ENCODE results near the gene WFDC10B. TPM values are rescaled to one million over a fixed set of nuclear protein-coding genes. Genes with fewer than 3 reads are reported as not detected.

The WFDC10B gene
- total RNA-seq (2022; extraction: Qiagen RNA extraction; ENCODE audit: low read depth): not detected in 5 replicates

DNA sequence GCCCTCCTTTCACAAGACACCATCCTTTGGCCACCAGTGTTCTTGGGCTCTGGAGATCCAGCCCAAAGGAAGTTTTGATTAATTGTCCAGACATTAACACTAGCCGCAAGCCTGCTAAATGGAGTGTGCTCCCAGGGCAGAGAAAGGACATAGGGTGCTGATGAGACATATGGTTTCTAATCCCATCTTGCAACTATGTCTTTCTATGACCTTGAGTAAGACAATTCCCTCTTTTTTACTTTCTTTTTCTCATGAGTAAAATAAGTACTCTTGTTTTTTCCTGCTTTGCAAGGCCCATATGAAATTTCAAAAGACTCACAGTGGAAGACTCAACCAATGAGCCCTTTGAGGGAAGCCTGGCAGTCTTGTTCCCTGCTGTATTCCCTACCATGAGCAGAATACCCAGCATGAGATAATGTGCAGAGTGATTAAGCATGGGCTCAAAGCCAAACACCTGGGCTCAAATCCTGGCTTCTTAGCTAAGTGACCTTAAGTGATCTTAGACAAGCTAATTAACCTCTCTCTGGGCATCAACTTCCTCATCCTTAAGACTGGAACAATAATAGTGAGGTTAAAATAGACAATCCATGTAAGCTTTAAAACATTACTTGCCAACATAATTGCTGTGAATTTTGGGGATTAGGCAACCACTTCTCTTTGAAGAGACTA is at the start of gene WFDC10B:
Gene WFDC10B (minus strand): TSS at position 51 of the 669 bp plus-strand sequence. CDS start 19,027 bp downstream, outside the sequence.

DNA sequence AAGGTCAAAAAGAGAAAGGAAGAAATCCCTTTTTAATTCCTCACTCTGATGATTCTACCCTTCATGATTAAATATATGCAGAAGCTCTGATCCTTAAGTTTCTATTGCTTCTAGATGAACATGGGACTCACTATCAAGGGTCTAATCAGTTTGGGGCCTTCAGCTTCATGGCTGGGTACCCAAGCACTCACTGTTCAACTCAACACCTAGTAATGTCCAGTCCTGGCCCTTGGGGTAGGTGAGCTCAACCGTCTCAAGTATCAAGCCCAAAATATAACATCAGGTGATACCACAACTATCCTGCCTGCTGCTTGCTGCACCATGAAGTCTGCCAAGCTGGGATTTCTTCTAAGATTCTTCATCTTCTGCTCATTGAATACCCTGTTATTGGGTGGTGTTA is 17.2 kb upstream of the WFDC10B start, which contains the start of gene SPINT4:
Gene SPINT4 (plus strand): TSS at position 301 of the 400 bp plus-strand sequence. CDS start 21 bp downstream, at position 322.

DNA sequence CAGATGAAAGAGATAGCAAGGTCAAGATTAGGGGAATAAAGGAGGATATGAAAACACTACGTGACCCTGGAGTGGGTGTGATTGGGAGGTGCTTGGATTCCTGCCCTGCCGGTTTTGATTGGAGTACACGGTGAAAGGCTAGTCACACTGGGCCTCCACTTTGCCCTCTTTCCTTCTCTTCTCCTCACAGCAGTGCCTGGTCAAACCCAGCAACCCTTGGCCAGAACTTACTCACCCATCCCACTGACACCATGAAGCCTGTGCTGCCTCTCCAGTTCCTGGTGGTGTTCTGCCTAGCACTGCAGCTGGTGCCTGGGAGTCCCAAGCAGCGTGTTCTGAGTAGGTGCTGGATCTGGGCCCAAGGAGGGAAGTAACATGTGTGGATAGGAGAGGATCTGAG is 2.9 kb downstream of the WFDC10B start, which contains the start of gene WFDC13:
Gene WFDC13 (plus strand): TSS at position 166 of the 400 bp plus-strand sequence. CDS start 86 bp downstream, at position 252.

DNA sequence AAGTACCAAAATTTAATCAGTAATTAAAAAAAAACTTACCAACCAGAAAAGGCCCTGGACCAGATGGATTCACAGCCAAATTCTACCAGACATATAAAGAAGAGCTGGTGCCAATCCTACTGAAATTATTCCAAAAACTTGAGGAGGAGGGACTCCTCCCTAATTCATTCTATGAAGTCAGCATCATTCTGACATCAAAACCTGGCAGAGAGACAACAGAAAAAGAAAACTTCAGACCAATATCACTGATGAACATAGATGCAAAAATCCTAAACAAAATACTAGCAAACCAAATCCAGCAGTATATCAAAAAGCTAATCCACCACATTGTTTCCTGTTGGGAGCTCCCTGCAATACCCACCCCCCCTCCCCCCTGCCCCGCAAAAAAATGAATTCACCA is 34.7 kb downstream of the WFDC10B start, which contains the start of gene WFDC11:
Gene WFDC11 (minus strand): TSS at position 101 of the 400 bp plus-strand sequence. CDS start 19,639 bp downstream, outside the sequence.

Other genes with a start within 250 kb of the WFDC10B start
- not detected in 5 replicates for gene WFDC2, start 235.3 kb downstream of the WFDC10B start, total RNA-seq (2022; extraction: Qiagen RNA extraction; ENCODE audit: low read depth)
- gene SPINT3, start 189.4 kb downstream of the WFDC10B start, total RNA-seq (2022; extraction: Qiagen RNA extraction; ENCODE audit: low read depth): not detected in 5 replicates
- gene WFDC6, start 165.5 kb downstream of the WFDC10B start, total RNA-seq (2022; extraction: Qiagen RNA extraction; ENCODE audit: low read depth): not detected in 5 replicates
- not detected in 5 replicates for gene EPPIN, start 157.6 kb downstream of the WFDC10B start, total RNA-seq (2022; extraction: Qiagen RNA extraction; ENCODE audit: low read depth)
- gene WFDC8, start 125.7 kb downstream of the WFDC10B start, total RNA-seq (2022; extraction: Qiagen RNA extraction; ENCODE audit: low read depth): not detected in 5 replicates
- not detected in 5 replicates for gene WFDC10A, start 75.3 kb downstream of the WFDC10B start, total RNA-seq (2022; extraction: Qiagen RNA extraction; ENCODE audit: low read depth)
- not detected in 5 replicates for gene WFDC9, start 73.7 kb downstream of the WFDC10B start, total RNA-seq (2022; extraction: Qiagen RNA extraction; ENCODE audit: low read depth)
- gene WFDC11, start 34.8 kb downstream of the WFDC10B start, total RNA-seq (2022; extraction: Qiagen RNA extraction; ENCODE audit: low read depth): not detected in 5 replicates
- not detected in 5 replicates for gene WFDC13, start 3.0 kb downstream of the WFDC10B start, total RNA-seq (2022; extraction: Qiagen RNA extraction; ENCODE audit: low read depth)
- gene SPINT4, start 17.3 kb upstream of the WFDC10B start, total RNA-seq (2022; extraction: Qiagen RNA extraction; ENCODE audit: low read depth): not detected in 5 replicates
- gene WFDC3, start 86.9 kb upstream of the WFDC10B start, total RNA-seq (2022; extraction: Qiagen RNA extraction; ENCODE audit: low read depth): 0.41 to 0.44 TPM in 2 of 5 replicates, not detected in the others
- gene DNTTIP1, start 86.9 kb upstream of the WFDC10B start, total RNA-seq (2022; extraction: Qiagen RNA extraction; ENCODE audit: low read depth): 32.4 to 37.0 TPM (median 36.3 TPM) in 5 replicates
- 225 to 255 TPM (median 251 TPM) in 5 replicates for gene UBE2C, start 107.6 kb upstream of the WFDC10B start, total RNA-seq (2022; extraction: Qiagen RNA extraction; ENCODE audit: low read depth)
- gene TNNC2, start 122.3 kb upstream of the WFDC10B start, total RNA-seq (2022; extraction: Qiagen RNA extraction; ENCODE audit: low read depth): 0.28 TPM in 2 of 5 replicates, not detected in the others
- gene SNX21, start 128.8 kb upstream of the WFDC10B start, total RNA-seq (2022; extraction: Qiagen RNA extraction; ENCODE audit: low read depth): 8.9 to 11.5 TPM (median 10.1 TPM) in 5 replicates
- 17.5 to 19.4 TPM (median 18.7 TPM) in 5 replicates for gene ACOT8, start 152.4 kb upstream of the WFDC10B start, total RNA-seq (2022; extraction: Qiagen RNA extraction; ENCODE audit: low read depth)
- gene ZSWIM3, start 152.6 kb upstream of the WFDC10B start, total RNA-seq (2022; extraction: Qiagen RNA extraction; ENCODE audit: low read depth): 1.3 to 1.7 TPM (median 1.5 TPM) in 5 replicates
- 4.8 to 6.4 TPM (median 5.8 TPM) in 5 replicates for gene ZSWIM1, start 176.2 kb upstream of the WFDC10B start, total RNA-seq (2022; extraction: Qiagen RNA extraction; ENCODE audit: low read depth)
- gene SPATA25, start 182.6 kb upstream of the WFDC10B start, total RNA-seq (2022; extraction: Qiagen RNA extraction; ENCODE audit: low read depth): 0.56 to 0.74 TPM (median 0.69 TPM) in 5 replicates
- 0.99 to 1.3 TPM (median 1.1 TPM) in 5 replicates for gene NEURL2, start 186.2 kb upstream of the WFDC10B start, total RNA-seq (2022; extraction: Qiagen RNA extraction; ENCODE audit: low read depth)
- gene CTSA, start 186.3 kb upstream of the WFDC10B start, total RNA-seq (2022; extraction: Qiagen RNA extraction; ENCODE audit: low read depth): 93.0 to 122 TPM (median 112 TPM) in 5 replicates
- gene PLTP, start 207.1 kb upstream of the WFDC10B start, total RNA-seq (2022; extraction: Qiagen RNA extraction; ENCODE audit: low read depth): 1.5 to 2.2 TPM (median 1.6 TPM) in 5 replicates
- gene PCIF1, start 229.7 kb upstream of the WFDC10B start, total RNA-seq (2022; extraction: Qiagen RNA extraction; ENCODE audit: low read depth): 28.9 to 34.6 TPM (median 34.0 TPM) in 5 replicates